GM12874 (cell line): ENCODE measurements around the gene IP6K2.

Experiments used
- TF ChIP-seq, protein P1 (sequence below): IDR thresholded peaks from 2 replicates; pipeline ENCODE4 v1.5.1; 2011; ENCODE audit warnings: low read depth, mild to moderate bottlenecking, control low read depth, low read length, moderate library complexity; ENCODE audit not compliant: insufficient read depth

IP6K2 gene

DNA sequence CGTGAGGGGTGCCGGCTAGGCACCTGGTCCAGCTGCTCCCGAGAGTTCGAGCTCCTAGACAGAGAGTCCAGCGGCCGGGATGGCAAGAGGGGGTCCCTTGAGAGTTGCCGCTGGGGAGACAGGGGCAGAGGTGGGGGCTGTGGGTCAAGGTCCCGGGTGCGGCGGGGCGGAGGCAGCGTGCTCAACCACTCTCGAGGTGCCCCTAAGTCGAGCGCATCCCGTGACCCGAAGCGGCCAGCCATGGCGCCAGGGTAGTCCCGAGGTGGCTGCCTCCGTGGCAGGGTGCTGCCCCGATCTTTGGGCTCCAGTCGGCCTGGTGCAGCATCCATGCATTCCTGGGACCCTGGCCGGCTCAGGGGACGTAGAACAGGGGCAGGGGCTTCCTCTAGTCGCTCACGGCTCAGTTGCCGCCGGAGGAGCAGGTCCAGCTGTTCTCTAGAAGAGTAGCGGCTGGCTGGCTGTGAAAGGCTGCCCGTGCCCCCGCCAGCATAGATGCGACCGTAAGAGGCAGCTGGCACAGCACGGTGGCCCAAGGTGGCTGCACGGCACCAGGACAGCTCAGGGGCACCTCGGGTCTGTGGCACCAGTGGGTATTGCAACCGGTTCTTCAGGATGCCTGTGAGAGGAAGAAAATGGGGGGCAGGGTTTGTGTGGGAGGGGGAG, 76.9 kb downstream of the IP6K2 start:
- TF ChIP-seq, protein P1, sequence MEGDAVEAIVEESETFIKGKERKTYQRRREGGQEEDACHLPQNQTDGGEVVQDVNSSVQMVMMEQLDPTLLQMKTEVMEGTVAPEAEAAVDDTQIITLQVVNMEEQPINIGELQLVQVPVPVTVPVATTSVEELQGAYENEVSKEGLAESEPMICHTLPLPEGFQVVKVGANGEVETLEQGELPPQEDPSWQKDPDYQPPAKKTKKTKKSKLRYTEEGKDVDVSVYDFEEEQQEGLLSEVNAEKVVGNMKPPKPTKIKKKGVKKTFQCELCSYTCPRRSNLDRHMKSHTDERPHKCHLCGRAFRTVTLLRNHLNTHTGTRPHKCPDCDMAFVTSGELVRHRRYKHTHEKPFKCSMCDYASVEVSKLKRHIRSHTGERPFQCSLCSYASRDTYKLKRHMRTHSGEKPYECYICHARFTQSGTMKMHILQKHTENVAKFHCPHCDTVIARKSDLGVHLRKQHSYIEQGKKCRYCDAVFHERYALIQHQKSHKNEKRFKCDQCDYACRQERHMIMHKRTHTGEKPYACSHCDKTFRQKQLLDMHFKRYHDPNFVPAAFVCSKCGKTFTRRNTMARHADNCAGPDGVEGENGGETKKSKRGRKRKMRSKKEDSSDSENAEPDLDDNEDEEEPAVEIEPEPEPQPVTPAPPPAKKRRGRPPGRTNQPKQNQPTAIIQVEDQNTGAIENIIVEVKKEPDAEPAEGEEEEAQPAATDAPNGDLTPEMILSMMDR: no peak
